GM23248 (cell line): ENCODE results near the gene SEL1L3. TPM values are rescaled to one million over a fixed set of nuclear protein-coding genes. Genes with fewer than 3 reads are reported as not detected.

Source experiments
- DNase-seq: peaks from one replicate; pipeline ENCODE4 v3.0.0-alpha.2; 2015
- H2AFZ ChIP-seq: fragments of 200-600 bp; sonication (generic); 2 replicates; pipeline ENCODE4 v1.6.1; 2016; ENCODE audit warnings: antibody characterized with exemption
- H3F3A ChIP-seq: fragments of 200-600 bp; sonication (generic); 2 replicates; pipeline ENCODE4 v1.6.1; 2016; ENCODE audit warnings: mild to moderate bottlenecking, antibody characterized with exemption, mixed run types; ENCODE audit not compliant: insufficient read depth
- H3K27ac ChIP-seq: fragments of 200-600 bp; sonication (generic); 2 replicates; pipeline ENCODE4 v1.5.1; 2016; ENCODE audit warnings: mild to moderate bottlenecking
- H3K27me3 ChIP-seq: fragments of 200-600 bp; sonication (generic); replicated peaks from 2 replicates; pipeline ENCODE4 v1.6.1; 2016; ENCODE audit warnings: mild to moderate bottlenecking; ENCODE audit not compliant: insufficient read depth
- H3K36me3 ChIP-seq: fragments of 200-600 bp; sonication (generic); 2 replicates; pipeline ENCODE4 v1.6.1; 2016; ENCODE audit warnings: low read depth, mild to moderate bottlenecking
- H3K4me1 ChIP-seq: fragments of 200-600 bp; sonication (generic); 2 replicates; pipeline ENCODE4 v1.6.1; 2016; ENCODE audit warnings: mild to moderate bottlenecking; ENCODE audit not compliant: insufficient read depth
- H3K4me2 ChIP-seq: fragments of 200-600 bp; sonication (generic); one replicate; pipeline ENCODE4 v1.6.1; 2016; ENCODE audit warnings: mild to moderate bottlenecking; ENCODE audit not compliant: unreplicated experiment
- H3K4me3 ChIP-seq: fragments of 200-600 bp; sonication (generic); 2 replicates; pipeline ENCODE4 v1.5.1; 2016; ENCODE audit warnings: mild to moderate bottlenecking
- H3K79me2 ChIP-seq: fragments of 200-600 bp; sonication (generic); 2 replicates; pipeline ENCODE4 v1.6.1; 2016; ENCODE audit warnings: mild to moderate bottlenecking; ENCODE audit not compliant: insufficient read depth
- H3K9ac ChIP-seq: fragments of 200-600 bp; sonication (generic); 2 replicates; pipeline ENCODE4 v1.6.1; 2016; ENCODE audit warnings: mild to moderate bottlenecking
- H3K9me2 ChIP-seq: fragments of 200-600 bp; sonication (generic); 2 replicates; pipeline ENCODE4 v1.6.1; 2016; ENCODE audit warnings: mixed run types, mild to moderate bottlenecking, moderate library complexity; ENCODE audit not compliant: insufficient read depth
- H3K9me3 ChIP-seq: fragments of 200-600 bp; sonication (generic); one replicate; pipeline ENCODE4 v1.6.1; 2017; ENCODE audit warnings: low read depth
- H4K20me1 ChIP-seq: fragments of 200-600 bp; sonication (generic); 2 replicates; pipeline ENCODE4 v1.6.0; 2016; ENCODE audit not compliant: insufficient read depth
- EZH2 ChIP-seq: fragments of 200-600 bp; sonication (generic); IDR thresholded peaks from 2 replicates; pipeline ENCODE4 v1.6.1; 2018; ENCODE audit warnings: antibody characterized with exemption, mild to moderate bottlenecking; ENCODE audit not compliant: insufficient read depth, poor library complexity, severe bottlenecking
- EZH2phosphoT487 ChIP-seq: fragments of 200-600 bp; sonication (generic); IDR thresholded peaks from 2 replicates; pipeline ENCODE4 v1.6.1; 2018; ENCODE audit warnings: antibody characterized with exemption, moderate library complexity, mild to moderate bottlenecking, low read depth; ENCODE audit not compliant: insufficient read depth
- WGBS, 2 experiments: methylation state at CpG; one replicate each; pipeline ENCODE4 v1.1.6; 2015 to 2017; ENCODE audit warnings: low lambda C conversion rate in 2 of 2, low coverage in 1 of 2; ENCODE audit errors: missing lambda C conversion rate in 2 of 2; 5-methylcytosine and 5-hydroxymethylcytosine counted together
- in situ Hi-C: fragments of 300-500 bp; cut with MboI; formaldehyde crosslinking; loops from 2 replicates; pipeline ENCODE4 v1.15.0; 2020
- polyA plus RNA-seq: library from polyadenylated mRNA; unstranded; fragments of >200 nt; fragmentation: Nextera tagmentation; extraction: Ambion mirVana; gene quantifications from 2 replicates; pipeline ENCODE4 v1.2.1, GENCODE V29; 2016
- total RNA-seq: library from RNA; depleted of rRNA; stranded (reverse); fragments of >200 nt; shearing (Covaris generic); gene quantifications from 2 replicates; pipeline ENCODE4 v1.2.3, GENCODE V29; 2014

The SEL1L3 gene
- total and polyA plus RNA-seq, 2 experiments from 2014 or later, result 23.1 to 62.8 TPM

GRCh38 chr4:25790024-25790423, 72.8 kb downstream of the SEL1L3 start:
- no peak overlapping the region for H2AFZ ChIP-seq
- no peaks in the 10 kb centered on the region for H3K36me3 ChIP-seq
- 85% methylated on average over 5 of the region's 5 CpGs for WGBS, 2 experiments
- no peaks in the 10 kb centered on the region for H3K9me3 ChIP-seq
- no peaks in the 10 kb centered on the region for H3K79me2 ChIP-seq
- H3F3A ChIP-seq, result no peaks in the 10 kb centered on the region
- no peak overlapping the region for H3K4me2 ChIP-seq
- no peaks in the 10 kb centered on the region for H4K20me1 ChIP-seq
- TF ChIP-seq EZH2phosphoT487 (no peak), EZH2 (no peak)
- H3K27me3 ChIP-seq, result no peaks in the 10 kb centered on the region
- no peak overlapping the region for H3K27ac ChIP-seq
- DNase-seq, result no peak
- no peak overlapping the region for H3K9ac ChIP-seq
- in situ Hi-C loops, result no loop called here
- H3K9me2 ChIP-seq, result no peaks in the 10 kb centered on the region
- H3K4me1 ChIP-seq, result no peaks in the 10 kb centered on the region; the same call in 1 of the 2 replicates
- no peak overlapping the region for H3K4me3 ChIP-seq

- Histone ChIP-seq H3K79me2 (no peaks in the 10 kb centered on the region), H3K9me2 (no peaks in the 10 kb centered on the region), H3K4me2 (no peak overlapping the region), H2AFZ (no peak overlapping the region), H3K4me3 (no peak overlapping the region), H3K9me3 (no peaks in the 10 kb centered on the region), H3K4me1 (no peaks in the 10 kb centered on the region), H3K27ac (no peak overlapping the region), H3K9ac (no peak overlapping the region), H3F3A (no peaks in the 10 kb centered on the region), H4K20me1 (no peaks in the 10 kb centered on the region), H3K27me3 (no peaks in the 10 kb centered on the region), H3K36me3 (no peaks in the 10 kb centered on the region)
- 76 to 79% methylated on average over 4 of the region's 4 CpGs for WGBS, 2 experiments
- DNase-seq, result no peak
- in situ Hi-C loops, result no loop called here
- TF ChIP-seq EZH2phosphoT487 (no peak), EZH2 (no peak)
Measured at GRCh38 chr4:25788703-25789238, 74.0 kb downstream of the SEL1L3 start.

DNA sequence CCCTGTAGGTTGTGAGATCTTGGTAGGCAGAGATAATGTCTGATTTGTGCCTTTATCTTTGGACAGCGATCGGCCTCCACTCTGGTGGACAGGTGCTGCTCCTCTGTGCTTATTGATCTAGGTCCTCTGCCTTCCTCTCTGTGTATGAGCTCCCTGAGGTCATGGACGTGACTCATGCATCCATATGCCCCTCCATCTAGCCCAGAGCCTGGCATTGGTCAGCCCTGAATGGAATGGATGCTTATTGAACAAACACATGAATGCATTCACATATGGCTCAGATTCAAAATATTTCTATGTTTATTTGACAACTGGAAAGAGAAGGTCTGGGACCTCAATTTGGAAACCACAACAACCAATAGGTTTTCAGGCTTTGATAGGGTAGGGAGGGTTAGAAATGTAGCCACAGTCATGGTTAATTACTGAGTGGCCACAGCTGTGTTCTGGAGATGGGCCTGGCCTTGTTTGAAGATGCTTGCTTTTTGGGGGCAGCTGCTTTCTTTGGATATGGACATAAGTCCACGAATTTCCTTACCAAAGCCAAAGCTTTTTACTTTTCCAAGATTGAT, 76.2 kb downstream of the SEL1L3 start:
- no peaks in the 10 kb centered on the region for H3K9me3 ChIP-seq
- no peaks in the 10 kb centered on the region for H3K9me2 ChIP-seq
- H3K9ac ChIP-seq, result no peak overlapping the region
- 79 to 83% methylated on average over 4 of the region's 4 CpGs for WGBS, 2 experiments
- in situ Hi-C loops, result no loop called here
- H3F3A ChIP-seq, result no peaks in the 10 kb centered on the region
- H4K20me1 ChIP-seq, result no peaks in the 10 kb centered on the region
- H3K4me3 ChIP-seq, result no peak overlapping the region
- no peaks in the 10 kb centered on the region for H3K79me2 ChIP-seq
- H3K27ac ChIP-seq, result no peak overlapping the region
- no peaks in the 10 kb centered on the region for H3K27me3 ChIP-seq
- H2AFZ ChIP-seq, result no peak overlapping the region
- no peak for TF ChIP-seq EZH2
- TF ChIP-seq EZH2phosphoT487, result no peak
- H3K4me2 ChIP-seq, result no peak overlapping the region
- no peaks in the 10 kb centered on the region for H3K36me3 ChIP-seq
- DNase-seq, result no peak
- no peaks in the 10 kb centered on the region for H3K4me1 ChIP-seq

DNA sequence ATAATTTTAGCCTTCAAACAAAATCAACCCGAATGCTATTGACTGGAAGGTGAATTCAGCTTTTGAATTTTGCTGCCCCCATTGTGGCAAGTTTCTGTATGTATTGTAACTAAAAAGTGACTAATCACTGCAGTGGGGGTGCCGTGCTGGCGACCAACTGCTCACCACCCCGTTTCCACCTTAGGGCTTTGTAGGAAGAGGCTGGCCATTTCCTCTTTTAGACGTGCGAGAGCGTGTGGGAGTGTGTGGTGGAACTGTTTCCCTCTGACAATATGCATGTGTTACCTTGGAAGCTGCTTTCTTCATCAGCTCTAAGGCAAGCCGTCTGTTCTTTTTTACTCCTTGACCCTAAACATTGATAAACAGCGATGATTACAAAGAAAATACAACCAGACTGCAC, 78.8 kb downstream of the SEL1L3 start:
- no peak overlapping the region for H3K4me3 ChIP-seq
- H3K9me3 ChIP-seq, result no peaks in the 10 kb centered on the region
- no peak overlapping the region for H2AFZ ChIP-seq
- in situ Hi-C loops, result no loop called here
- no peaks in the 10 kb centered on the region for H4K20me1 ChIP-seq
- no peaks in the 10 kb centered on the region for H3K4me1 ChIP-seq
- no peak for TF ChIP-seq EZH2phosphoT487
- no peak for TF ChIP-seq EZH2
- no peak overlapping the region for H3K27ac ChIP-seq
- no peaks in the 10 kb centered on the region for H3K27me3 ChIP-seq
- WGBS, 2 experiments, result 81 to 85% methylated on average over 9 of the region's 9 CpGs
- H3K9me2 ChIP-seq, result no peaks in the 10 kb centered on the region
- no peak for DNase-seq
- H3K4me2 ChIP-seq, result no peak overlapping the region
- H3F3A ChIP-seq, result no peaks in the 10 kb centered on the region
- H3K36me3 ChIP-seq, result no peaks in the 10 kb centered on the region
- H3K79me2 ChIP-seq, result no peaks in the 10 kb centered on the region
- no peak overlapping the region for H3K9ac ChIP-seq
